Measurements from ENCODE around the gene SYTL4.
A peak's percentile ranks its signal among the peaks of the same experiment; 100 is the strongest.
"Not testable (repeated sequence)": the region's sequence is repeated elsewhere in the genome, so short reads cannot be mapped to it uniquely, and the experiment has no call there.

Gene SYTL4

GRCh38 chrX:100731441-100732281 lies at the start of gene SYTL4:
Gene SYTL4, minus strand, starts transcription at chrX:100732121. Its CDS starts 30,084 bp downstream, at chrX:100702037.
- no peak for DNase-seq (ENCODE audit: low spot score)

DNA sequence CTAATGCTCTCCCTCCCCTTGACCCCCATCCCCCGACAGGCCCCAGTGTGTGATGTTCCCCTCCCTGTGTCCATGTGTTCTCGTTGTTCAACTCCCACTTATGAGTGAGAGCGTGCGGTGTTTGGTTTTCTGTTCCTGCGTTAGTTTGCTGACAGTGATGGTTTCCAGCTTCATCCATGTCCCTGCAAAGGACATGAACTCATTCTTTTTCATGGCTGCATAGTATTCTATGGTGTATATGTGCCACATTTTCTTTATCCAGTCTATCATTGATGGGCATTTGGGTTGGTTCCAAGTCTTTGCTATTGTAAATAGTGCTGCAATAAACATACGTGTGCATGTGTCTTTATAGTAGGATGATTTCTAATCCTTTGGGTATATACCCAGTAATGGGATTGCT lies 37.5 kb upstream of the SYTL4 start:
- DNase-seq (ENCODE audit: low spot score), result not testable (repeated sequence)

GRCh38 chrX:100768679-100769338 lies 36.9 kb upstream of the SYTL4 start:
- peak; percentile 67 for DNase-seq (ENCODE audit: low spot score)

GRCh38 chrX:100750883-100751282 lies 19.0 kb upstream of the SYTL4 start:
- no peak for DNase-seq (ENCODE audit: low spot score)

GRCh38 chrX:100748108-100748507 lies 16.2 kb upstream of the SYTL4 start:
- DNase-seq (ENCODE audit: low spot score), result no peak

DNA sequence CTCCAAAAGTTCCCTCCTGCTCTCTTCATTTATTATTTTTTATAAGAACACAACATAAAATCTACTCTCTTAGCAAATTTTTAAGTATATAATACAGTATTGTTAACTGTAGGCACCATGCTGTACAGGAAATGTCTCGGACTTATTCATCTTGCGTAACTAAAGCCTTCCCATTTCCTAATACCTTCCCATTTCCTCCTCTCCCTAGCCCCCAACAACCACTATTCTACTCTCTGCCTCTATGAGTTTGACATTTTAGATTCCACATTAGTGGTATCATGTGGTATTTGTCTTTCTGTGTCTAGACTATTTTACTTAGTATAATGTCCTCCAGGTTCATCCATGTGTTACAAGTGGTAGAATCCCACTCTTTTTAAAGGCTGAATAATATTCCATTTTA lies 15.8 kb upstream of the SYTL4 start:
- no peak for DNase-seq (ENCODE audit: low spot score)

DNA sequence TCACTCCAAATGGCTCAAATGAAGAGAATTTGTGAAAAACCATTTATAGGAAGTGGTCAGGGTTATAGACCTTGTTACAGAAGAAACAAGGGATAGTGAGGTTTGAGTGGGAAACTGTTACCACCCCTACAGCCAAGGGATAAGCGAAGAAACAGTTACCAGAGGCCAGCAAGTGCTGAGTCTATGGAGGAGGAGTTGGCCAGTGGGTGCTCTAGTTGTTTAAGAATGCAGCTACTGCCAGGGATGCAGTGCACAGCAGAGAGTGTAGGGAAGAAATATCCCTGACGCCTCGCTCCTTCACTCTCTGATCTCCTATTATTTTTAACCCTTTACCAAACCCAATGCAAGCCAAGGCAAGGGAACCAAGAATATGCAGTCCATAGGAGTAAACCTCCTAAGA lies 15.2 kb upstream of the SYTL4 start:
- no peak for DNase-seq (ENCODE audit: low spot score)

GRCh38 chrX:100745806-100746537 lies 14.1 kb upstream of the SYTL4 start:
- no peak for DNase-seq (ENCODE audit: low spot score)

DNA sequence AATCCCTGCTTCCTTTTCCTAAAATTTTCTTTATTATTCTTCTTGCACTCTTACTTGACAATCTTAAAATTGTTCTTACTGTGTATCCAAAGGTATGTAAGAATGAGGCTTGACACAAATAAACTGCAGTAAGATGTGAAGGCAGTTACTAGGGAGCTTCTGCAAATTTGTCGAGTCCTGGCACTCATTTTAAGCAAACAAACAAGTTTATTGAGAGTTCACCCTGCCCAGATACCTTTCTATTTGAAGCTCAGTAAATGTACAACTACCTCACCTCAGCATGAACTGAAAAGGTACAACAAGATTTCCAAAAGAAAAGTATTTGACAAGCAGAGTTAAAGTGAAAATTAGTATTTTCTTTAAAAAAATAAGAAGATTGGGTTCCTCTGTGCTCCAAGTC lies 13.3 kb upstream of the SYTL4 start:
- DNase-seq (ENCODE audit: low spot score), result no peak

- DNase-seq (ENCODE audit: low spot score), result no peak
These were observed 11.2 kb upstream of the SYTL4 start for GRCh38 chrX:100743009-100743607.

DNA sequence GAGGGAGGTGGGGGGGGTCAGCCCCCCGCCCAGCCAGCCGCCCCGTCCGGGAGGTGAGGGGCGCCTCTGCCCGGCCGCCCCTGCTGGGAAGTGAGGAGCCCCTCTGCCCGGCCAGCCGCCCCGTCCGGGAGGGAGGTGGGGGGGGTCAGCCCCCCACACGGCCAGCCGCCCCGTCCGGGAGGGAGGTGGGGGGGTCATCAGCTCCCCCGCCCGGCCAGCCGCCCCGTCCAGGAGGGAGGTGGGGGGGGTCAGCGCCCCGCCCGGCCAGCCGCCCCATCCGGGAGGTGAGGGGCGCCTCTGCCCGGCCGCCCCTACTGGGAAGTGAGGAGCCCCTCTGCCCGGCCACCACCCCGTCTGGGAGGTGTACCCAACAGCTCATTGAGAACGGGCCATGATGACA lies 7.9 kb downstream of the SYTL4 start:
- not testable (repeated sequence) for DNase-seq (ENCODE audit: low spot score)

GRCh38 chrX:100721328-100721727 lies 10.6 kb downstream of the SYTL4 start:
- DNase-seq (ENCODE audit: low spot score), result no peak

- no peak for DNase-seq (ENCODE audit: low spot score)
These were observed 11.6 kb downstream of the SYTL4 start for GRCh38 chrX:100720301-100720700.

GRCh38 chrX:100719139-100719538 lies 12.8 kb downstream of the SYTL4 start:
- DNase-seq (ENCODE audit: low spot score), result no peak

DNA sequence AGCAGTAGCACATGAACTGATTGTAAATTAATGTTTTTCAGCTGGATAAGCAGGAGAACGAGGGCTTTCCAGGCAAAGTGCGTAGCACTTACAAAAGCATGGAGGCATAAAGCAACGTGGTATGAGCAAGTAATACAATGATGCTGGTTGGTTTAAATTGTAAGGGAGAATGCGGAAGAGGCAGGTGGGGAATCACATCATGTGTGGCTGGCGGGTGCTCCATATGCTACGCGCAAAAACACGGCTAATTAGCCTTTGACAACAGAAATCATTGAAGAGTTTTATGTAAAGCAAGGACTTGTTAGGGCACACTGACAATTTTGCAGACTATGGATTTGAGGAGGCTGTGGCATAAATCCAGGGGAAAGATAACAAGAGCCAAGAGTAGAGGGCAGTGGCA lies 14.6 kb downstream of the SYTL4 start:
- DNase-seq (ENCODE audit: low spot score), result no peak

GRCh38 chrX:100710816-100711215 lies 21.1 kb downstream of the SYTL4 start:
- DNase-seq (ENCODE audit: low spot score), result no peak

DNA sequence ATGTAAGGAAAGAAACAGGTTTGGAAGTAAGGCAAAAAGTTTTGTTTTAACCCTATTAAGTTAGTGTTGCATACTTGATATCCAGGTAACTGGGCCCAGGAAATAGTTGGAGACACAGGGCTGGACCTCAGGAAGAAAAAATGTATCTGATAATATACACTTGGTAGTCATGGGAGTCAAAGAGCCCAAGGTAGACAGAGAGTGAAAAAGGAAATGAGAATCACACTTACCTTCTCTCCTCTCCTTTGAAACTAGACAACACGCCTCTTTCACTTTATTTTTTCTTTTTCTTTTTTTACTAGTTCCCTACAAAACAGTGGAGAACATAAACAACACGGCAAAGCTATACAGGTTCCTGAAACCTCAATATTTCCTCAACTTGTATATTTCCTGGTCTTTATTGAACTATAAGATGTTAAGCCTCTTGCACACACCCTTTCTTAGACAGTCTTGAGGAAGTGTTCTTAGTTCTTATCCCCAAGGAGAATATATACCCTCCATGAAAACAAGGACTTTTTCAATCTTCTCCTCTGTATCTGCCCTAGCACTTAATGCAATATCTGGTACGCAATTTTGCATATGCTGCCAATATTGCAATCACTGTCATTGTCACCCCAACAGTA lies 27.2 kb downstream of the SYTL4 start:
- DNase-seq (ENCODE audit: low spot score), result no peak

DNA sequence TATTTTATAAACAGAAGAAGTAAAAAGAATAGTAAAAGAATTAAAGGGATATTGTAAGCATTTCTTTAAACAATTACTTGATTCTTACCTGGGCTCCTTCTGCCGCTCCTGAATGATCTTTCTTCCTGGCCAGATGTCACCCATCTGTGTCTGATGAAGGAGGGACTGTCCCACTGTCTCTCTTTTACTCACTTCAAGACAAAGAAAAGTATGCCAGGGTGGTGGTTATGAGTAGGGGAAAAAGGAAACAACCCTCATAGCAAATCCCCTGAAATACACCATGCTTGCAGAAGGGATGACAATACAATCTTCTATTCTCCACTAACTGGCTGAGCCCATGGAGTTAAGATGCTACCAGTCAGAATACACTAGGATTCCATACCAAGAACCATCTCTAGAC lies 31.1 kb downstream of the SYTL4 start:
- DNase-seq (ENCODE audit: low spot score), result no peak

GRCh38 chrX:100698551-100698950 lies 33.4 kb downstream of the SYTL4 start:
- no peak for DNase-seq (ENCODE audit: low spot score)

GRCh38 chrX:100696699-100697351 lies 35.1 kb downstream of the SYTL4 start:
- no peak for DNase-seq (ENCODE audit: low spot score)

DNA sequence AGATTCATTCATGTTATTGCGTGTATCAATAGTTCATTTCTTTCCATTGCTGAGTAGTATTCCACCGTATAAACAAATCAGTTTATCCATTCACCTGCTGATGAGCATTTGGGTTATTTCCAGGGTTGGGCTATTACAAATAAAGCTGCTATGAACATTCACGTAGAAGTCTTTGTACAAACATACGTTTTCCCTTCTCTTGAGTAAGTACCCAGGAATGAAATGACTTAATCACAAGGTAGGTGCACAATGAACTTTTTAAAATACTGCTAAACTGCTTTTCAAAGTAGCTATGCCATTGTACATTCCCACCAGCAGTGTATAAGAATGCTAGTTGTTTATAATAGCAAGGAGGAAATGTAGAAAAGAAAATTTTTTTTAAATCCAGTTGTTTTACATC lies 35.9 kb downstream of the SYTL4 start:
- no peak for DNase-seq (ENCODE audit: low spot score)
